ENCODE measurements around the gene L1CAM.

Gene L1CAM

DNA sequence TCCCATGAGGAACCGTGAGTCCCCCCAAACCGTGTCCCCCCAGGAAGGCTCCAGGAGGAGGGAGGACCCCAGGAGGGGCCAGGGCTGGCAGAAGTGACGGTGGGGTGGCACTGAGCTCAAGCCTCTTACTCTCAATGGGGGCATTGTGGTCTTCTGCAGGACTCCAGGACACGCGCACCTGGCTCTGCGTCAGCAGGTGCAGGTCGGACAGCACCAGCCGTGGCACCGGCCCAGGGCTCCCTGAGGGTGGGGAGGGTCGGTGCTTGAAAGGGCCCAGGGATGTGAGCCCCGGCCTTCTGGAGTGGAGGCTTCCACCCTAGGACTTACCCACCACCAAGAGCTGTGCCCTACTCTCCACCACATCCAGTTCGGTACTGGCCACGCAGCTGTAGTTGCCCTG, 18.3 kb downstream of the L1CAM start:
- DNase-seq: no peak
- in situ Hi-C loops (cut with MboI; ENCODE audit: low pct_unique_long_range_greater_than_20kb, low sequenced_read_pairs): no loop called here

GRCh38 chrX:153867139-153867538, 18.8 kb downstream of the L1CAM start:
- no peak for DNase-seq
- in situ Hi-C loops (cut with MboI; ENCODE audit: low pct_unique_long_range_greater_than_20kb, low sequenced_read_pairs): no loop called here

GRCh38 chrX:153866302-153867019, 19.5 kb downstream of the L1CAM start:
- DNase-seq: no peak
- in situ Hi-C loops (cut with MboI; ENCODE audit: low pct_unique_long_range_greater_than_20kb, low sequenced_read_pairs): no loop called here

DNA sequence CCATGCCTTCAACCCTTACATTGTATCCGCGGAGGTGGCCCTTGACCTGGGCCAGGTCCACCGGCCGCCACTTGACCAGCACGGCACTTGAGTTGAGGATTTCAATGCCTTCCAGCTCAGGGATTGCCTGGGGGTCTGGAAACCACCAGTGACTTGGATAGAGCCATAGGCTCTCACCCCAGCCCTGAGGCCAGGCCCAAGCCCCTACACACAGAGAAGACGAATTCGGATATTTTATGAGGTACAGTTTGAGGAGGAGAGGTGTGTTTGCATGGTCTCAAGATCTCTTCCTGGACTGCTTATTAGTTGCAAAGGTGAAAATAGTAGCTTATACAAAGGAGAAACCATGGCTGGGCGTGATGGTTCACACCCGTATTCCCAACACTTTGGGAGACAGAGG, 20.3 kb downstream of the L1CAM start:
- no peak for DNase-seq
- in situ Hi-C loops (cut with MboI; ENCODE audit: low pct_unique_long_range_greater_than_20kb, low sequenced_read_pairs): no loop called here

- no peak for DNase-seq
- in situ Hi-C loops (cut with MboI; ENCODE audit: low pct_unique_long_range_greater_than_20kb, low sequenced_read_pairs): no loop called here
Measured at GRCh38 chrX:153865321-153865580, 20.7 kb downstream of the L1CAM start.

DNA sequence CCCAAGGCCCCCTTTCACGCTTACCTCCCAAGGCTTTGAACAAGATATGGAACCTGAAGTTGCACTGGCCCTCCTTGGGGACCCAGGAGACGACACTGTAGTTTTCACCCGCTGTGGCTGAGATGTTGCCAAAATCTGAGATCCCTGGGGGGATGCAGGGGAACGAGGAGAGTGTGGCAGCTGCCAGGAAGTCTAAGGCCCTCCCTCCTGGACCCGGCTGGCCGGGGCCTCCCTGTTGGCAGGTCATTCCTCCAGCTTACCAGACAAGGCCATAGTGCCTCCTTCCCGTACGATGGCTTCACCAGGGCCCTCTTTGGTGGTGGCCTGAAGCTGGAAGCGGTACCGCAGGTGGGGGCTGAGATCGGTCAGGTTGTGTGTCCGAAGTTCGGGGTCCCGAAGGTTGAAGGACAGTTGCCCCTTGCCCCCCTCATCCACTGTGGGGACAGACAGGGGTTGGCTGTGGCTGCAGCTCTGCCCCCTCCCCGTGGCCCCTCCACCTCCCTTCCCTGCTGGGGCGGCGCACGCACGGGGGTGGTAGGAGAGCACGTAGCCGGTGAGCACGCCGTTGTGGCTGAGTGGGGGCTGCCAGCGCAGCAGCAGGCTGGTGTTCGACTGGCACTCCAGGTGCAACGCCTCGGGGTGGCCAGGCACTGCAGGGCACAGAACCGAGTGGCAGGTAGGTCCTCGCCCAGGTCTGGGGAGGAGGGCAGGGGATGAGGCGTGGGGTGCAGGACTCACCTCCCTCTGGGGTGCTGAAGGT, 21.2 kb downstream of the L1CAM start:
- in situ Hi-C loops (cut with MboI; ENCODE audit: low pct_unique_long_range_greater_than_20kb, low sequenced_read_pairs): no loop called here
- DNase-seq: no peak

- DNase-seq: no peak
- in situ Hi-C loops (cut with MboI; ENCODE audit: low pct_unique_long_range_greater_than_20kb, low sequenced_read_pairs): no loop called here
Measured at GRCh38 chrX:153864101-153864500, 21.9 kb downstream of the L1CAM start.

DNA sequence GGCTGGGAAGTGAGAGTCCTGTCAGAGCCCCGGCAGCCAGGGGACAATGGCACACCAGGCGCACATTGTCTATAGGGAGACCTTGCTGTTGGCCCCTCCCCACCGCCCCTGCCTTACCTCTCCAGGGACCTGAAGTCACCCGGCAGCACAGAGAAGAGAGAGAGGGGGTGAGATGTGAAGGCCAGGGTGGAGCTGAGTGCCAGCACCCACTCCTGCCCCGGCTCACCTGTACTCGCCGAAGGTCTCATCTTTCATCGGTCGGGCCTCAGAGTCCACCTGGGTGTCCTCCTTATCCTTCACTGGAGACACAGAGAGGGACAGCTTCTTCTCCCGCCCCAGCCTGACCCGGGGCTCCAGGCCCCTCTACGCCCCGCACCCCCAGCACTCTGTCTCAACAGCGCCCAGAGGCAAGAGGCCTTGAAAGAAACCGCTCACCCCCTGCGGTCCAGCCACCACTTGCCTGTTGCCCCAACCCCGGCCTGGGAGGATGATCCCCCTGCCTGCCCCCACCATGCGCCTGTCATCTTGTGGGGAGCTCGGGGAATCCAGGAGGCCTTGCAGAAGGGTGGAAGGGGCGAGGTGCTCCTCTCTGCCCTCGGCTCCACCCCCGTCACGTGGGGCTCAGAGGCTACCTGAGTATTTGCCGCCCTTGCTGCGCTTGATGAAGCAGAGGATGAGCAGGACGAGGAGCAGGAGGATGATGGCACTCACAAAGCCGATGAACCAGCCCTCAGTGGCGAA, 22.6 kb downstream of the L1CAM start:
- DNase-seq: no peak

GRCh38 chrX:153862369-153863250, 23.4 kb downstream of the L1CAM start:
- no peak for DNase-seq
- in situ Hi-C loops (cut with MboI; ENCODE audit: low pct_unique_long_range_greater_than_20kb, low sequenced_read_pairs): no loop called here

More for the DNA sequence above, 22.6 kb downstream of the L1CAM start:
- in situ Hi-C loops (cut with MboI; ENCODE audit: low pct_unique_long_range_greater_than_20kb, low sequenced_read_pairs): no loop called here

DNA sequence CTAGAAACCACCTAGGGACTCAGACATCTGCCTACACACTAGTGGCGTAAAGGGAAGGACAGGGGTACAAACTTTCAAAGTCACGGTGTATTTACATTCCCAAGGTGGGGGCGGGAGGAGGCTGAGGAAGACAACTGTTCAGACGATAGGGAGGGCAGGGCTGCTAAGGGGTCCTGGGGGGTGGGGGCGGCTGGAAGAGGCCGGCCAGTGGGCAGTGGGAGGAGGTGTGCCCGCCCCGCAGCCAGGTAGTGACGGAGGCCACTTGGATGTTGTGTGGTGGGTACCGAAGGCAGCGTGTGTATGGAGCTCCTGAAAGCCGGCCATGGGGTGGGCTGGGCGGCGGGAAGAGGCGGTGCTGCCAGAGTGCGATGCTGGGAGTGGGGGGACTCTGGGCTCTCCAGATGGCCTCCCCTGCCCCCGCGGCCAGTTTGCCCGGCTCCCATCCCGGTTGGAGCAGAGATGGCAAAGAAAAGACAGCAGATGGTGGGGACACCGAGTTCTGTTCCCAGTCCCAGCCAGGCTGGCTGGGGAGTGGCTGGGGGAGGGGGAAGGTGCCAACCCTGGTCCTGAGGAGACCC, 24.2 kb downstream of the L1CAM start:
- no peak for DNase-seq
- in situ Hi-C loops (cut with MboI; ENCODE audit: low pct_unique_long_range_greater_than_20kb, low sequenced_read_pairs): no loop called here

GRCh38 chrX:153861151-153861550, 24.8 kb downstream of the L1CAM start:
- in situ Hi-C loops (cut with MboI; ENCODE audit: low pct_unique_long_range_greater_than_20kb, low sequenced_read_pairs): no loop called here
- DNase-seq: no peak

- peak; percentile 15 for DNase-seq
- in situ Hi-C loops (cut with MboI; ENCODE audit: low pct_unique_long_range_greater_than_20kb, low sequenced_read_pairs): no loop called here
Measured at GRCh38 chrX:153857348-153857903, 28.5 kb downstream of the L1CAM start.

DNA sequence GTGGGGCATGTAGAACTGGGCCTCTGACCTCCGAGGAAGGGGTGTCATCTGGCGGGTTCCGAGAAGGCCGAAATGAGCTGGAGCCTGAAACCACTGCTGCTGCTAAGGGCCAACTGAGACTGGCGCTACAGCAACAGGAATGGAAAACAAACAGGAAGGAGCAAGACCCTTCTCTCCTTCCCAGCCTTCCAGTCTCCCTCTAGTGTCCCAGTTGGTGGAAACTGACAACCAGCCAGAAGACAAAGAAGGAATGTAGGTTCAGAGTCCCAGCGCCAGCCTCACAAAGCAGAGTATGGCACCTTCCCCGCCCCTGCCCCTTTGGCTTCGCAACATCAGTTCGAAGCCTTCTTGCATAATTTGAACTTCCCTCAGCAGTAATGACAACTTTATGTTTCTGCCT, 31.3 kb downstream of the L1CAM start:
- no peak for DNase-seq
- in situ Hi-C loops (cut with MboI; ENCODE audit: low pct_unique_long_range_greater_than_20kb, low sequenced_read_pairs): no loop called here

- in situ Hi-C loops (cut with MboI; ENCODE audit: low pct_unique_long_range_greater_than_20kb, low sequenced_read_pairs): no loop called here
- DNase-seq: no peak
Measured at GRCh38 chrX:153853902-153854267, 32.1 kb downstream of the L1CAM start.

GRCh38 chrX:153853180-153853901, 32.6 kb downstream of the L1CAM start:
- no peak for DNase-seq
- in situ Hi-C loops (cut with MboI; ENCODE audit: low pct_unique_long_range_greater_than_20kb, low sequenced_read_pairs): no loop called here

DNA sequence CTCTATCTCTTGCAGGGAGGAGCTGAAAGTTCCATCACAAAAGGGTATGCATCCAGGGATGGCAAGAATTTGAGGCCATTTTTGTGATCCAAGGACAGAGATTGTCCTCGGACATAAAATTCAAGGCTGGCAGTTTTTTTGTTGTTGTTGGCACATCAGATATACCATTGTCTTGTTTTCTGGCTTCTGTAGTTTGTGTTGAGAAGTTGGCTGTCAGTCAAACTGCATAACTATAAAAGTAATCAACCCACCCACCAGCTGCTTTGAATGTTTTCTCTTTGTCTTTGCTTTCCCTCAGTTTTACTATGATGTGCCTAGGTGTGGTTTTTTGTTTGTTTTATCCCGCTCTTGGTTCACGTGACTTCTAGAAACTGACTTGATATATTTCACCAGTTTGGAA, 34.0 kb downstream of the L1CAM start:
- DNase-seq: no peak
- in situ Hi-C loops (cut with MboI; ENCODE audit: low pct_unique_long_range_greater_than_20kb, low sequenced_read_pairs): no loop called here

DNA sequence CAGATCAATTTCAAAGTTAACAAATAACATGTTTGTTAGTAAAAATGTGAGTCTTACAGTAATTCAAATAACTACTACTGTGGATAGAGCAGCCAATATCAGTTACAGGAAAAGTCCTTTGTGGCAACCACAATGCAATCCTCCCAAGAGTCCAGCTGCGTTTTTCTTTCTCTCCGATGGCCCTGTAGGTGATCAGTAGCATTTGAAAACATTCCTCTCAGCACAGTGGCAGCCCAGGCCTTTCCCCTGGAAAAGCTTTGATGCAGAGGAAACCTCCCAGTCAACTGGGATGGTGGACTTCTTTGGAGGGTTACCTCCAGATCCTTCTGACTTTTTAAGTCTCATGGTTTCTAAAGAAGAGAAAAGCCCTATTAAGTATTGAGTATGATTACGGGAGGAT, 37.6 kb downstream of the L1CAM start:
- in situ Hi-C loops (cut with MboI; ENCODE audit: low pct_unique_long_range_greater_than_20kb, low sequenced_read_pairs): no loop called here
- no peak for DNase-seq

DNA sequence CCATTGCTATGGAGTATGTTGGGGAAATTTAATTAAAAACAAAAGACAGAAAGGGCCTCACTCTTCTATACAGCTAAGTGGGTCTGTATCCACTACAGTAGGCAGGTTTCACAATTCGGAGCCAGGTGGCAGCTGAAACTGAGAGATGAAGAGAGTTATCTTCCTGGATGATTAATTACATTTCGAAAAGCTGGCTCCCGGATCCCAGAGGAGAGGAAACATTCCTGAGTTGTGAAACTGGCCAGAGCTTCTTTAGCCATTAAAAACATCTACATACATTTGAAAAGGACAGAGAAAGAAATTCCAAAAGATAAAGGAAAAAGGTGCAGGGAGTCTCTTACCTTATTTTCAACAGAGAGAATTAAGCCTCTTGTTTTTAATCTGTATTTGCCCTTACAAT, 40.1 kb downstream of the L1CAM start:
- no peak for DNase-seq
- in situ Hi-C loops (cut with MboI; ENCODE audit: low pct_unique_long_range_greater_than_20kb, low sequenced_read_pairs): no loop called here

Data from KBM-7 (cell line).